ENCODE results near the gene HUWE1.

DNA sequence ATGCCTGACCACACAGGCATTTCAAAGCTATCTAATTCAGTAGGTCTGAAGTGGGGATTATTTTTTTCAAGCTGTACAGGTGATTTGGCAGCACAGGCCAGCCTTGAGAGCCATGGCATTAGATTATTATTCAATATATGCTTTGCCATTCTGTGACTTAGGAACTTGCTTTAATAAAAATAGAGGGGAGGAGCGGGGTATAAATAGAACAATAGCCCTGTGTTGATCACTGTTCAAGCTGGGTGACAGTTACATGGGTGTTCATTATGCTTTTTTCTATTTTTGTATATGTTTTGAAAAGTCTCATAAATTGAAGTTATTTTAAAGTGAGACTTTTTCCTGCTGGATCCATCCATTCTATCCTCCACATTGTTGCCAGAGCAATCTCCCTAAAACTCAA, 20.3 kb downstream of the HUWE1 start:
- TF ChIP-seq TAF1 (IDR thresholded peaks at IDR 0.05; ENCODE audit: borderline replicate concordance, insufficient read depth, low read length) = no peak
- TF ChIP-seq, protein P1, sequence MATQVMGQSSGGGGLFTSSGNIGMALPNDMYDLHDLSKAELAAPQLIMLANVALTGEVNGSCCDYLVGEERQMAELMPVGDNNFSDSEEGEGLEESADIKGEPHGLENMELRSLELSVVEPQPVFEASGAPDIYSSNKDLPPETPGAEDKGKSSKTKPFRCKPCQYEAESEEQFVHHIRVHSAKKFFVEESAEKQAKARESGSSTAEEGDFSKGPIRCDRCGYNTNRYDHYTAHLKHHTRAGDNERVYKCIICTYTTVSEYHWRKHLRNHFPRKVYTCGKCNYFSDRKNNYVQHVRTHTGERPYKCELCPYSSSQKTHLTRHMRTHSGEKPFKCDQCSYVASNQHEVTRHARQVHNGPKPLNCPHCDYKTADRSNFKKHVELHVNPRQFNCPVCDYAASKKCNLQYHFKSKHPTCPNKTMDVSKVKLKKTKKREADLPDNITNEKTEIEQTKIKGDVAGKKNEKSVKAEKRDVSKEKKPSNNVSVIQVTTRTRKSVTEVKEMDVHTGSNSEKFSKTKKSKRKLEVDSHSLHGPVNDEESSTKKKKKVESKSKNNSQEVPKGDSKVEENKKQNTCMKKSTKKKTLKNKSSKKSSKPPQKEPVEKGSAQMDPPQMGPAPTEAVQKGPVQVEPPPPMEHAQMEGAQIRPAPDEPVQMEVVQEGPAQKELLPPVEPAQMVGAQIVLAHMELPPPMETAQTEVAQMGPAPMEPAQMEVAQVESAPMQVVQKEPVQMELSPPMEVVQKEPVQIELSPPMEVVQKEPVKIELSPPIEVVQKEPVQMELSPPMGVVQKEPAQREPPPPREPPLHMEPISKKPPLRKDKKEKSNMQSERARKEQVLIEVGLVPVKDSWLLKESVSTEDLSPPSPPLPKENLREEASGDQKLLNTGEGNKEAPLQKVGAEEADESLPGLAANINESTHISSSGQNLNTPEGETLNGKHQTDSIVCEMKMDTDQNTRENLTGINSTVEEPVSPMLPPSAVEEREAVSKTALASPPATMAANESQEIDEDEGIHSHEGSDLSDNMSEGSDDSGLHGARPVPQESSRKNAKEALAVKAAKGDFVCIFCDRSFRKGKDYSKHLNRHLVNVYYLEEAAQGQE (IDR thresholded peaks at IDR 0.05; ENCODE audit: insufficient read depth in 1 of 2, low read depth in 2 of 2, low read length in 2 of 2) = no peak
